Neuronal stem cell (in vitro differentiated cells): ENCODE results near the gene FZD10.

Experiments used
- DNase-seq: peaks from one replicate; pipeline ENCODE4 v3.0.0-alpha.2; 2013; ENCODE audit warnings: low spot score
- H2AFZ ChIP-seq: one replicate; pipeline ENCODE4 v1.6.1; 2013; ENCODE audit warnings: mild to moderate bottlenecking, low read length, inconsistent platforms
- H2AK5ac ChIP-seq: 2 replicates; pipeline ENCODE4 v1.6.1; 2013; ENCODE audit warnings: low read depth, mild to moderate bottlenecking, inconsistent platforms, low read length, moderate library complexity, mixed read lengths
- H2BK120ac ChIP-seq: 2 replicates; pipeline ENCODE4 v1.6.1; 2013; ENCODE audit warnings: low read depth, mild to moderate bottlenecking, inconsistent platforms, low read length, moderate library complexity, mixed read lengths
- H2BK12ac ChIP-seq: one replicate; pipeline ENCODE4 v1.6.1; 2013; ENCODE audit warnings: low read length, inconsistent platforms
- H2BK15ac ChIP-seq: 2 replicates; pipeline ENCODE4 v1.6.1; 2013; ENCODE audit warnings: mild to moderate bottlenecking, low read length, inconsistent platforms, mixed read lengths
- H2BK5ac ChIP-seq: one replicate; pipeline ENCODE4 v1.6.1; 2013; ENCODE audit warnings: inconsistent platforms, mild to moderate bottlenecking, low read length, moderate library complexity
- H3K14ac ChIP-seq: one replicate; pipeline ENCODE4 v1.6.1; 2013; ENCODE audit warnings: low read length, inconsistent platforms
- H3K18ac ChIP-seq: 2 replicates; pipeline ENCODE4 v1.6.1; 2013; ENCODE audit warnings: low read length, inconsistent platforms
- H3K23ac ChIP-seq: 2 replicates; pipeline ENCODE4 v1.6.1; 2013; ENCODE audit warnings: low read depth, mild to moderate bottlenecking, mixed read lengths, low read length, inconsistent platforms; ENCODE audit not compliant: poor library complexity
- H3K27ac ChIP-seq: replicated peaks from 3 replicates; pipeline ENCODE4 v1.5.1; 2013; ENCODE audit warnings: low read length, inconsistent platforms
- H3K27me3 ChIP-seq, 3 experiments: 2 replicates each; pipeline ENCODE4 v1.6.1; 2013; ENCODE audit warnings: low read length in 3 of 3, mild to moderate bottlenecking in 2 of 3, inconsistent platforms in 1 of 3, low read depth in 1 of 3, mixed read lengths in 1 of 3, moderate library complexity in 1 of 3; ENCODE audit not compliant: control insufficient read depth in 3 of 3, insufficient read depth in 3 of 3
- H3K36me3 ChIP-seq, 2 donors: replicated peaks in 1 of 2; 2 replicates each; pipeline ENCODE4 v1.6.1; 2013; ENCODE audit warnings: low read length in 2 of 2; ENCODE audit not compliant: control insufficient read depth in 2 of 2, insufficient read depth in 2 of 2
- H3K4ac ChIP-seq: 2 replicates; pipeline ENCODE4 v1.6.1; 2013; ENCODE audit warnings: inconsistent platforms, mild to moderate bottlenecking, low read length, moderate library complexity
- H3K4me1 ChIP-seq, 2 donors: 1 replicate in 1 of 2; 2 replicates in 1 of 2; pipeline ENCODE4 v1.6.1; 2013; ENCODE audit warnings: low read length in 2 of 2, low read depth in 1 of 2; ENCODE audit not compliant: control insufficient read depth in 2 of 2, insufficient read depth in 1 of 2
- H3K4me2 ChIP-seq: one replicate; pipeline ENCODE4 v1.6.1; 2013; ENCODE audit warnings: mild to moderate bottlenecking, low read length, inconsistent platforms; ENCODE audit not compliant: insufficient read depth, poor library complexity, severe bottlenecking
- H3K4me3 ChIP-seq, 2 donors: 2 replicates each; pipeline ENCODE4 v1.5.1; 2013; ENCODE audit warnings: low read length in 2 of 2, mild to moderate bottlenecking in 2 of 2, inconsistent platforms in 1 of 2, moderate library complexity in 1 of 2
- H3K79me1 ChIP-seq: one replicate; pipeline ENCODE4 v1.6.1; 2013; ENCODE audit warnings: low read depth, mild to moderate bottlenecking, inconsistent platforms, low read length, moderate library complexity
- H3K9ac ChIP-seq: one replicate; pipeline ENCODE4 v1.6.1; 2013; ENCODE audit warnings: mild to moderate bottlenecking, low read depth, low read length, inconsistent platforms; ENCODE audit not compliant: poor library complexity
- H3K9me3 ChIP-seq, 2 donors: replicated peaks in 1 of 2; 2 replicates each; pipeline versions ENCODE3 to v1.6.1; 2013; ENCODE audit warnings: low read length in 2 of 2, mild to moderate bottlenecking in 2 of 2, inconsistent platforms in 1 of 2, low read depth in 1 of 2, mixed read lengths in 1 of 2, moderate library complexity in 1 of 2; ENCODE audit not compliant: control insufficient read depth in 2 of 2, insufficient read depth in 1 of 2
- H4K8ac ChIP-seq: one replicate; pipeline ENCODE4 v1.6.1; 2013; ENCODE audit warnings: low read depth, mild to moderate bottlenecking, inconsistent platforms, low read length, moderate library complexity
- H4K91ac ChIP-seq: one replicate; pipeline ENCODE4 v1.6.1; 2013; ENCODE audit warnings: low read length, low read depth, mild to moderate bottlenecking, inconsistent platforms; ENCODE audit not compliant: poor library complexity
- WGBS, 2 donors: extraction: QIAGEN DNeasy Blood & Tissue Kit; methylation state at CpG; one replicate each; pipeline ENCODE4 v1.1.7; 2013; ENCODE audit warnings: missing lambda C conversion rate in 2 of 2, mixed read lengths in 1 of 2; ENCODE audit not compliant: insufficient read length in 2 of 2, insufficient replicate concordance in 1 of 2; ENCODE audit errors: extremely low coverage in 2 of 2; 5-methylcytosine and 5-hydroxymethylcytosine counted together

Gene FZD10

DNA sequence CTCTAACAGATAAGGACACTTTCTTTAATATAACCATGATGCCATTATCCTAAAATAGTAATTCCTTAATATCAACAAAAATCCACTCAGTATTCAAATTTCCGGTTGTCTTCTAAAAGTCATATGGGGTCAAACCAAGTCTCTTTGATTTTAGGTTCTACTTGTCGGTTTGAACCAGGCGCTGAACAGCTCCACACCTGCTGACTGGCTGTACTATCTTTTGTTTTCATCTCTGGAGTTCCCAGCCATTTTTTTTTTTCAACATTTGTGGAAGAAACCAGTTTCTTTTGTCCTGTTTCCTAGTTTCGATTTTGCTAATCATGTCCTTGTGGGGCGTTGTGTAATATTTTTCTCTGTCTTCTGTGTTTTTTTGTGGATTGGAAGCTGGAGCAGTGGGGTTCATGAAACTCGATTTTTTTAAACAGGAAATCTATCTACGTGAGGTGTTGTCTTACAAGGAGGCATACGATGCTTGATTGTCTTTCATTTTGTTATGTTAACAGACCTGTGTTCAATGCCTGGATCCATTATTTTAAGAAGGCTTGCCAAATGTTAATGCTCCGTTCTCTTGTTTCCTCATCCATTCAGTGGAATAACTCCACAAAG lies 50.2 kb downstream of the FZD10 start:
- H4K91ac ChIP-seq, result no peak overlapping the region
- WGBS, 2 donors, result no CpG with 5 or more reads among the region's 9 CpGs

DNA sequence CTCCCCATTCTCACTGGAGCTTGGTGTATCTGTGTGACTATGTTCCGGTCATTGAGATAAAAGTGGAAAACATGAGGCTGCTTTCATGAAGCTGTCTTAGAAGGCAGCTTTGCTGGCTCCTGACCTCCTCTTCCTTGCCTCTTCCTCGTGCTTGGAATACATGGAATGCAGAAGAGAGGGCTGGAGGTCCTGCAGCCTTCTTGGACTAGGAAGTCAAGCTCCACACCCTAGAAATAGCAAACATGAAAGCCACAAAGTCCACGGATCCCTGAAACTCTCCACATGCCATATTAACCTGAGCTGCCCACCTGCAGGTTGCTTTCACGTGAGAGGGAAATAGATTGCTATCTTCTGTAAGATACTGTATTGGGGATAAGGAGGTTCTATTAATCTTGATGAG lies 51.0 kb downstream of the FZD10 start:
- Histone ChIP-seq H3K14ac (no peak overlapping the region), H3K4me1 (no peaks in the 10 kb centered on the region), H2BK15ac (no peak overlapping the region), H2AK5ac (no peak overlapping the region), H3K9me3 (peaks cover 0 to 4% of the 10 kb centered on the region in 2 donors), H3K4ac (no peak overlapping the region), H3K79me1 (no peaks in the 10 kb centered on the region), H3K36me3 (no peaks in the 10 kb centered on the region), H3K23ac (no peak overlapping the region), H3K18ac (no peak overlapping the region), H2BK120ac (no peak overlapping the region), H3K27me3 (peaks cover 0 to 6% (median 0%) of the 10 kb centered on the region in 3 experiments), H3K27ac (no peak overlapping the region), H3K9ac (no peak overlapping the region), H2AFZ (no peak overlapping the region), H4K91ac (no peak overlapping the region), H3K4me3 (no peak overlapping the region), H4K8ac (no peak overlapping the region), H3K4me2 (no peak overlapping the region), H2BK12ac (no peak overlapping the region), H2BK5ac (no peak overlapping the region)
- no CpG with 5 or more reads among the region's 4 CpGs for WGBS, 2 donors
- no peak for DNase-seq

More for the DNA sequence above, 50.2 kb downstream of the FZD10 start:
- no peak overlapping the region for H3K4me2 ChIP-seq
- H2BK5ac ChIP-seq, result no peak overlapping the region
- no peak overlapping the region for H3K9ac ChIP-seq
- H3K18ac ChIP-seq, result no peak overlapping the region
- H3K14ac ChIP-seq, result no peak overlapping the region
- H2BK15ac ChIP-seq, result no peak overlapping the region
- peaks cover 0 to 6% (median 0%) of the 10 kb centered on the region in 3 experiments for H3K27me3 ChIP-seq
- no peak overlapping the region for H2BK120ac ChIP-seq
- H2BK12ac ChIP-seq, result no peak overlapping the region
- H2AK5ac ChIP-seq, result no peak overlapping the region
- H3K9me3 ChIP-seq, result peaks cover 0 to 4% of the 10 kb centered on the region in 2 donors
- no peak overlapping the region for H2AFZ ChIP-seq
- no peak overlapping the region for H3K4ac ChIP-seq
- DNase-seq, result no peak
- H4K8ac ChIP-seq, result no peak overlapping the region
- no peak overlapping the region for H3K4me3 ChIP-seq
- H3K23ac ChIP-seq, result no peak overlapping the region
- no peaks in the 10 kb centered on the region for H3K79me1 ChIP-seq
- no peaks in the 10 kb centered on the region for H3K4me1 ChIP-seq
- H3K36me3 ChIP-seq, result no peaks in the 10 kb centered on the region
- H3K27ac ChIP-seq, result no peak overlapping the region

- Histone ChIP-seq H2BK5ac (no peak overlapping the region), H2AK5ac (no peak overlapping the region), H3K27me3 (peaks cover 0 to 6% (median 2%) of the 10 kb centered on the region in 3 experiments), H3K9me3 (peaks cover 0 to 4% of the 10 kb centered on the region in 2 donors), H4K8ac (no peak overlapping the region), H3K4me1 (no peaks in the 10 kb centered on the region), H3K4me3 (no peak overlapping the region), H2AFZ (no peak overlapping the region), H3K4ac (no peak overlapping the region), H3K18ac (no peak overlapping the region), H2BK120ac (no peak overlapping the region), H3K14ac (no peak overlapping the region), H3K4me2 (no peak overlapping the region), H3K36me3 (no peaks in the 10 kb centered on the region), H3K79me1 (no peaks in the 10 kb centered on the region), H4K91ac (no peak overlapping the region), H2BK12ac (no peak overlapping the region), H3K9ac (no peak overlapping the region), H3K23ac (no peak overlapping the region), H2BK15ac (no peak overlapping the region), H3K27ac (no peak overlapping the region)
- DNase-seq, result no peak
- WGBS, 2 donors, result no CpG with 5 or more reads among the region's 16 CpGs
Observed at GRCh38 chr12:130214686-130215395, 52.6 kb downstream of the FZD10 start.
